Ammon's horn (tissue), 1 donor: ENCODE data around the gene FKTN.
A peak's percentile ranks its signal among the peaks of the same experiment; 100 is the strongest.

Experiments
- DNase-seq: peaks from one replicate; pipeline ENCODE4 v3.0.0-alpha.2; 2016; ENCODE audit warnings: low spot score

The FKTN gene

GRCh38 chr9:105632807-105633206, 74.9 kb downstream of the FKTN start:
- DNase-seq: no peak

GRCh38 chr9:105633411-105633810, 75.5 kb downstream of the FKTN start:
- DNase-seq: no peak

DNA sequence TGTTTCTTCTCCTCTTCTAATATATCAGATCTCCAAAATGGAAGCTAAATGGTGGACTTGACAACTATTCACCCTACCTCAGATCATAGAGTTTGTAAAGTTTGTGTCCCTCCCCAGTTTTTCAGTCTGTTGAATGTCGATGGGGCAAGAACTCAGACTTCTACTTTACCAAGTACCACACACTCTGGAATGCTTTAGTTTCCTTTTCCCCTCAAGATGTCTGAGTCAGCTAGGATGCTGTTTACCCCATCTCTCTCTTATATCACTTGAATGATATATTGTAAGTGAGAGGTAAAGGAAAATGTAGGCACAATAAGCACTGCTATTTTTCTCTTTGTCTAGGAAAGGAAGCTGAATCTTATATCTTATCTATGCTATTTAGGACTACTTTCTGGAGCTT, 78.4 kb downstream of the FKTN start:
- DNase-seq: no peak

GRCh38 chr9:105637787-105638395, 80.0 kb downstream of the FKTN start:
- no peak for DNase-seq

GRCh38 chr9:105639936-105640335, 82.0 kb downstream of the FKTN start:
- DNase-seq: no peak

DNA sequence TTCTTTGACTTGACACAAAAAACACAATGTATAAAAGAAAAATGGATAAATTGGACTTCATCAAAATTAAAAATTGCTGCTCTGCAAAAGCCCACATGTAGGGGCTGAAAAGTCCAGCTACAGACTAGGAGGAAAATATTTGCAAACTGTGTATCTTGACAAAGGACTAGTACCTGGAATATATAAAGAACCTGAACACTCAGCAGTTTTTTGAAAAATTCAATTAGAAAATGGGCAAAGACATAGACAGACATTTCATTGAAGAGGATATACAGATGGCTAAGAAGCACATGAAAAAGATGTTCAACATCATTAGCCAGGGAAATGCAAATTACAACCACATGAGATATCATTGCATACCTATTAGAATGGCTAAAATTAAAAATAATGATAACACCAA, 85.9 kb downstream of the FKTN start:
- no peak for DNase-seq

GRCh38 chr9:105646879-105647594, 89.1 kb downstream of the FKTN start:
- DNase-seq: no peak

DNA sequence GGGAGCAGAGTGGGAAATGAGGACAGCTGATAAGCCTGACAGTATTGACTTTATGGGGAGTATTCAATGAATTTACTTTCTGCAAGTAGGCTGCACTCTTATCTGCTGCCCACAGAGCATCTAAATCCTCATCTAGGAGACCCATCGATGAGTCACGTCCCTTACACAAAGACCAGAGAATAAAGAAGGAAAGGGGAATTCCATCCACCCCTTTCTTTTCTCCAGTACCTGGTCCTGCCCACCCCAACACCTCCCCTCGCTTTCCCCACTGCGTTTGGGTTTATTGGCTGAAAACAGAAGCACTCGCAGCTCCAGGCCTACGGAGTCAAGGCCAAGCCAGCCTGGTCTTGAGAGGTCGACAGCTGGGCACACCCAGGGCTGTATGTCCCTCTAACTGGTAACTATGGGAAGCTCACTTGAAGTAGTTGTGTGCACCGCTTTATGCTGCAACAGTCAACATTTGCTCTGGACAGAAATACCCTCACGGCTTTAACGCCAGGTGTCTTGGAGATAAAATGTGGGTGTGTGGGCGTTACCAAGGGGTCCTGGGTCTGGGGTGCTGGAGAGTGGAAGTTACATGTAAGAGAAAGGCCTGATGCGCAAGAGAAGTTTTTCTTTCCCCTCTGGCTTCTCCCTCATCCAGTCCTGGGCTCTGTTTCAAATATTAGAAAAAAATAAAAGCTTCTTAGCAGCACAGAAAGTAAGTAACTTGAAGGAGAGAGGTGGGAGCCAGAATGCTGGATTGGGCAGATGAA, 89.8 kb downstream of the FKTN start:
- no peak for DNase-seq

- DNase-seq: no peak
Measured at GRCh38 chr9:105651806-105652205, 93.9 kb downstream of the FKTN start.

GRCh38 chr9:105656131-105656921, 98.4 kb downstream of the FKTN start:
- peak; percentile 20 for DNase-seq

DNA sequence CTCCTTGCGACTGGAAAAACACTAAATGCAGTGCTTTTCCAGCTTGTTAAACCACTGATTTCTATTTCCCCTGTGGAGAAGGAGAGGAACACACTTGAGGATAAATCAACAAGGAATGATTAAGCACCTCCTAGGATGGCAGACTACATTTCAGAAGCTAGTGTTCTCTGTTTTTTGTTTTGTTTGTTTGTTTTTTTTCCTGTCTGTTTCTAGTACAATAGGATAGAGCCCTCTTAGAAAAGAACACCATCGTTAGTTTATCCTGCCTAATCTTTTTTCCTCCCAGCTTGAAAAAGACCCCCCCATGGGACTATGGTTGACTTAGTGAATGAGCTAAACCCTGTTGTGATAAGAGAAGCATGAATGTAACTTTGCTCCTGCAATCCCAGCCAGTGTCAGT, 100.4 kb downstream of the FKTN start:
- DNase-seq: no peak

DNA sequence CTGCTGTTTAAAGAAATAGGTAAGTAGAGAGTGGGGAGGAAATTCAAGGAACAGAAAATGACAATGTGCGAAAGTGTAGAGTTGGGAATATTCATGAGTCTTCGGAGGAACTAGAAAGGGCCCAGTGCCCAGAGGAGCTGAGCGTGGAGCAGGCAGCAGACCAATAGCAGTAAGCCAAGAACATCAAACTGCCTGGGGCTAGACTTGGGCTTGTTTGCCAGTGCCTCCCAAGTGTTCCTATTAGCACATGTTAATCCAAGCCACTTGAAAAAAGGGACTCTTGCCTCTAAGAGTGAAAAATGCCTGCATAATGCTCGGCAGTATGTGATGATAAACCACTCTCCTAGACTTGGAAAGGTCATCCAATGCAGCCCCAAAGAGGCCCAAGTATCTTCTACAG, 103.1 kb downstream of the FKTN start:
- peak; percentile 52 for DNase-seq

DNA sequence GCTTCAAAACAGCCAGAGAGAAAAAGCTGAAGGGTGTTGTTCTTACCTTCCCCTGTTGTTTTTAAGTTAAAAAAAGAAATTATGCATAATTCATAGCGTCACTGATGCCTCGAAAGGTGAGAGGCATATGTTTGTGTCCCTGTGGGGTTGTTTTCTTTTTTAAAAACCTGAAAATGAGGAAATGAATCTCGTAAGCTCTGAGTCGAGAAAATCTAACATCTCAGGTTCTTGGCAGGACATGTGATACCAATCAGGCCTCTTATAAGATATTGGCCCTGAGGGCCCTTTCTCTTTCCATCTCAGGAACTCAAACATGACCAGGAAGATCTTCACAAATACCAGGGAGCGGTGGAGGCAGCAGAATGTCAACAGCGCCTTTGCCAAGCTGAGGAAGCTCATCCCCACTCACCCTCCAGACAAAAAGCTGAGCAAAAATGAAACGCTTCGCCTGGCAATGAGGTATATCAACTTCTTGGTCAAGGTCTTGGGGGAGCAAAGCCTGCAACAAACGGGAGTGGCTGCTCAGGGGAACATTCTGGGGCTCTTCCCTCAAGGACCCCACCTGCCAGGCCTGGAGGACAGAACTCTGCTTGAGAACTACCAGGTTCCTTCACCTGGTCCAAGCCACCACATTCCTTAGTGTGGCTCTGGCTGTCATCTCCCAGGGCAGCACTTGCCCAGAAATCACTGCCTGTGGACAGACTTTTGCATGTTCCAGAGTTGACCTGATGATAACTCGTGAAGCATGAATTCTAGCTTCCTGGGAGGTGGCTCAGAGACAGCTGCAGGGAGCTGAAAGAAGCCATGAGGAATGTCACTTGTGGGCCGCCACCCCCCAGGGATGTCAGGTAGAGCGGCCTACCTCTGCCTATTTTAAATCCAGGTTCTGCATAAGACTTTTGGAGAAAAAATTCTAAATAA, 104.5 kb downstream of the FKTN start, which contains the start of gene TAL2:
TAL2 (plus strand) TSS at position 274 of the 921 bp plus-strand sequence; CDS start at position 314, 40 bp downstream.
- DNase-seq: no peak

DNA sequence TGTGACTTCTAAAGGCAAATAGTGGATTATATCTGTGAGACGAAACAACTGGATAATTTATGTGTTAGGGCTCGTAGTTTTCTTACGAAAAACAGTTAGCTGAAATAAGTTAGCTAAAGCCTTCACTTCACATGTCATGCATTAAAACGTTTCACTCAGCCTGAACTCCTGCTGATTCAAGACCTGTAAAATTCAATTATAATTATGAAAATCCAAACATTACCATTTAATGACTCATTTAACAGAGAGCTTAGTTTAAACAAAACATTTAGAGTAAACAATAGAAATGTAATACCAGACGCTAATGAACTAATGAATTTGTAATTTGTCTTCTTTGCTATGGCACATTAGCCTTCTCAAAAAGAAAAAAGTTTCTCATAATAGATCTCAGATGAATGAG, 106.0 kb downstream of the FKTN start:
- no peak for DNase-seq

- DNase-seq: no peak
Measured at GRCh38 chr9:105667867-105668266, 109.9 kb downstream of the FKTN start.

GRCh38 chr9:105670315-105670714, 112.4 kb downstream of the FKTN start:
- DNase-seq: no peak

- DNase-seq: no peak
Measured at GRCh38 chr9:105670775-105671174, 112.8 kb downstream of the FKTN start.

GRCh38 chr9:105672711-105673234, 114.8 kb downstream of the FKTN start:
- DNase-seq: no peak

GRCh38 chr9:105673850-105674387, 116.0 kb downstream of the FKTN start:
- no peak for DNase-seq

- no peak for DNase-seq
Measured at GRCh38 chr9:105676351-105676923, 118.5 kb downstream of the FKTN start.
